ENCODE data around the gene GXYLT2. TPM values are rescaled to one million over a fixed set of nuclear protein-coding genes. Genes with fewer than 3 reads are reported as not detected.

The GXYLT2 gene
- total and polyA plus RNA-seq, 2 of the 13 experiments (the other 11 are each of a cell fraction or from before 2014, with no cell fraction given): 4.3 to 6.9 TPM

GRCh38 chr3:72860053-72860452, 27.8 kb upstream of the GXYLT2 start:
- no peak for TF ChIP-seq MXI1 (IDR thresholded peaks at IDR 0.05; ENCODE audit: borderline replicate concordance, low read depth, low read length)
- Histone ChIP-seq H3K79me2 (ENCODE audit: insufficient read depth, low read length) (no peaks in the 10 kb centered on the region), H2AFZ (ENCODE audit: low read length) (no peak overlapping the region), H3K4me1 (ENCODE audit: insufficient read depth, low read length) (no peaks in the 10 kb centered on the region), H4K20me1 (ENCODE audit: insufficient read depth, low read length) (no peaks in the 10 kb centered on the region), H3K4me2 (ENCODE audit: low read depth, low read length) (no peak overlapping the region), H3K27ac (ENCODE audit: extremely low read length, insufficient read depth, low read length) (no peak overlapping the region), H3K27me3 (ENCODE audit: control insufficient read depth in 1 of 2, insufficient read depth in 2 of 2, low read length in 2 of 2) (no peaks in the 10 kb centered on the region; a peak in 1 of 5 replicates), H3K36me3 (replicated peaks in 1 of 2; ENCODE audit: control insufficient read depth in 1 of 2, insufficient read depth in 2 of 2, low read length in 2 of 2) (no peaks in the 10 kb centered on the region), H3K4me3 (replicated peaks in 1 of 3; ENCODE audit: insufficient read depth in 1 of 3, low read depth in 2 of 3, low read length in 3 of 3) (no peak overlapping the region), H3K9me3 (ENCODE audit: low read length) (no peaks in the 10 kb centered on the region), H3K9ac (ENCODE audit: insufficient read depth, low read depth, low read length) (no peak overlapping the region)
- ChIA-PET POLR2A (no interaction called here), CTCF (ENCODE audit: low intra/inter-chr PET ratio, low total read pairs) (no interaction called here)
- no peak for DNase-seq (ENCODE audit: low spot score)
- intact Hi-C loops (cut with micrococcal nuclease; ENCODE audit: unreplicated experiment): no loop called here
- no TSS peak for BruUV-seq (replicated peaks)
- 44% methylated on average over 5 of the region's 5 CpGs for WGBS (ENCODE audit: low lambda C conversion rate)
- in situ Hi-C loops (cut with HindIII; ENCODE audit: extremely low pct_ligation_motif_present, low pct_unique_long_range_greater_than_20kb): no loop called here
- FAIRE-seq: no peak
- no peak for ATAC-seq

GRCh38 chr3:72860846-72861245, 27.0 kb upstream of the GXYLT2 start:
- CTCF ChIA-PET (ENCODE audit: low intra/inter-chr PET ratio, low total read pairs): no interaction called here
- in situ Hi-C loops (cut with HindIII; ENCODE audit: extremely low pct_ligation_motif_present, low pct_unique_long_range_greater_than_20kb): no loop called here

More at GRCh38 chr3:72860846-72861245, 27.0 kb upstream of the GXYLT2 start:
- POLR2A ChIA-PET: no interaction called here
- intact Hi-C loops (cut with micrococcal nuclease; ENCODE audit: unreplicated experiment): no loop called here
- ATAC-seq (no peak), DNase-seq (ENCODE audit: low spot score) (no peak), FAIRE-seq (no peak)
- 24% methylated on average over 1 of the region's 1 CpG for WGBS (ENCODE audit: low lambda C conversion rate)
- Histone ChIP-seq H3K4me3 (replicated peaks in 1 of 3; ENCODE audit: insufficient read depth in 1 of 3, low read depth in 2 of 3, low read length in 3 of 3) (no peak overlapping the region), H3K27ac (ENCODE audit: extremely low read length, insufficient read depth, low read length) (no peak overlapping the region), H3K36me3 (replicated peaks in 1 of 2; ENCODE audit: control insufficient read depth in 1 of 2, insufficient read depth in 2 of 2, low read length in 2 of 2) (no peaks in the 10 kb centered on the region), H3K9ac (ENCODE audit: insufficient read depth, low read depth, low read length) (no peak overlapping the region), H3K4me1 (ENCODE audit: insufficient read depth, low read length) (no peaks in the 10 kb centered on the region), H3K79me2 (ENCODE audit: insufficient read depth, low read length) (no peaks in the 10 kb centered on the region), H3K27me3 (ENCODE audit: control insufficient read depth in 1 of 2, insufficient read depth in 2 of 2, low read length in 2 of 2) (no peaks in the 10 kb centered on the region; a peak in 1 of 5 replicates), H3K4me2 (ENCODE audit: low read depth, low read length) (no peak overlapping the region), H3K9me3 (ENCODE audit: low read length) (no peaks in the 10 kb centered on the region), H4K20me1 (ENCODE audit: insufficient read depth, low read length) (no peaks in the 10 kb centered on the region), H2AFZ (ENCODE audit: low read length) (no peak overlapping the region)
- no peak for TF ChIP-seq ZNF253 (CRISPR knock-in tag; IDR thresholded peaks at IDR 0.05; ENCODE audit: borderline replicate concordance)
- no peak for TF ChIP-seq ZNF720 (CRISPR knock-in tag; IDR thresholded peaks at IDR 0.05)
- no peak for TF ChIP-seq NFIC (IDR thresholded peaks at IDR 0.05; ENCODE audit: low read length)
- no peak for TF ChIP-seq ZNF20 (CRISPR knock-in tag; IDR thresholded peaks at IDR 0.05)
- TF ChIP-seq POLR2G (IDR thresholded peaks at IDR 0.05; ENCODE audit: low read depth, low read length): no peak
- no peak for TF ChIP-seq HMGA1 (CRISPR knock-in tag; conservative IDR thresholded peaks at IDR 0.05)
- TF ChIP-seq ZBTB33 (CRISPR knock-in tag; IDR thresholded peaks at IDR 0.05): no peak
- TF ChIP-seq, protein P1, sequence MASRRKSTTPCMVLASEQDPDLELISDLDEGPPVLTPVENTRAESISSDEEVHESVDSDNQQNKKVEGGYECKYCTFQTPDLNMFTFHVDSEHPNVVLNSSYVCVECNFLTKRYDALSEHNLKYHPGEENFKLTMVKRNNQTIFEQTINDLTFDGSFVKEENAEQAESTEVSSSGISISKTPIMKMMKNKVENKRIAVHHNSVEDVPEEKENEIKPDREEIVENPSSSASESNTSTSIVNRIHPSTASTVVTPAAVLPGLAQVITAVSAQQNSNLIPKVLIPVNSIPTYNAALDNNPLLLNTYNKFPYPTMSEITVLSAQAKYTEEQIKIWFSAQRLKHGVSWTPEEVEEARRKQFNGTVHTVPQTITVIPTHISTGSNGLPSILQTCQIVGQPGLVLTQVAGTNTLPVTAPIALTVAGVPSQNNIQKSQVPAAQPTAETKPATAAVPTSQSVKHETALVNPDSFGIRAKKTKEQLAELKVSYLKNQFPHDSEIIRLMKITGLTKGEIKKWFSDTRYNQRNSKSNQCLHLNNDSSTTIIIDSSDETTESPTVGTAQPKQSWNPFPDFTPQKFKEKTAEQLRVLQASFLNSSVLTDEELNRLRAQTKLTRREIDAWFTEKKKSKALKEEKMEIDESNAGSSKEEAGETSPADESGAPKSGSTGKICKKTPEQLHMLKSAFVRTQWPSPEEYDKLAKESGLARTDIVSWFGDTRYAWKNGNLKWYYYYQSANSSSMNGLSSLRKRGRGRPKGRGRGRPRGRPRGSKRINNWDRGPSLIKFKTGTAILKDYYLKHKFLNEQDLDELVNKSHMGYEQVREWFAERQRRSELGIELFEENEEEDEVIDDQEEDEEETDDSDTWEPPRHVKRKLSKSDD (CRISPR knock-in tag; IDR thresholded peaks at IDR 0.05; ENCODE audit: low read depth): no peak
- no peak for TF ChIP-seq TBP (CRISPR knock-in tag; IDR thresholded peaks at IDR 0.05)
- TF ChIP-seq MLLT10 (CRISPR knock-in tag; IDR thresholded peaks at IDR 0.05): no peak
- TF ChIP-seq ZKSCAN8 (CRISPR knock-in tag; IDR thresholded peaks at IDR 0.05; ENCODE audit: borderline replicate concordance): no peak
- no peak for TF ChIP-seq DNMT3B (CRISPR knock-in tag; conservative IDR thresholded peaks at IDR 0.05)
- TF ChIP-seq IKZF4 (CRISPR knock-in tag; IDR thresholded peaks at IDR 0.05; ENCODE audit: borderline replicate concordance, low read depth, not compliant biosample characterization): no peak
- no TSS peak for BruUV-seq (replicated peaks)

Measured in HepG2 (cell line).